Uterus (tissue), 4 donors: ENCODE results near the gene SLC44A5. TPM values are rescaled to one million over a fixed set of nuclear protein-coding genes. Genes with fewer than 3 reads are reported as not detected.

Experiments used
- DNase-seq, 2 donors: peaks; one replicate each; pipeline ENCODE4 v3.0.0-alpha.2; 2019 to 2020
- H3K27ac ChIP-seq, 2 donors: fragments of 200-600 bp; sonication (generic); 1 replicate in 1 of 2; 2 replicates in 1 of 2; pipeline ENCODE4 v1.5.1; 2016 to 2018
- H3K27me3 ChIP-seq, 2 donors: fragments of 200-600 bp; sonication (generic); one replicate each; pipeline ENCODE4 v1.5.1; 2018 to 2019; ENCODE audit warnings: control low read depth in 1 of 2
- H3K36me3 ChIP-seq, 2 donors: fragments of 200-600 bp; sonication (generic); one replicate each; pipeline ENCODE4 v1.5.1; 2019; ENCODE audit warnings: control low read depth in 1 of 2
- H3K4me1 ChIP-seq, 2 donors: fragments of 200-600 bp; sonication (generic); one replicate each; pipeline ENCODE4 v1.5.1; 2018 to 2019; ENCODE audit warnings: control low read depth in 1 of 2
- H3K4me3 ChIP-seq, 2 donors: fragments of 200-600 bp; sonication (generic); 1 replicate in 1 of 2; 2 replicates in 1 of 2; pipeline ENCODE4 v1.5.1; 2018 to 2019; ENCODE audit warnings: mild to moderate bottlenecking in 1 of 2
- H3K9me3 ChIP-seq, 2 donors: fragments of 200-600 bp; sonication (generic); one replicate each; pipeline ENCODE4 v1.5.1; 2019; ENCODE audit warnings: control low read depth in 1 of 2
- CTCF ChIP-seq, 4 experiments: fragments of 200-600 bp in 2 of 4; fragments of 450-650 bp in 2 of 4; sonication (generic) in 2 of 4; IDR thresholded peaks; one replicate each; pipeline ENCODE4 v1.5.1; 2016 to 2019; ENCODE audit warnings: antibody characterized with exemption in 4 of 4, mild to moderate bottlenecking in 2 of 4, moderate library complexity in 1 of 4
- POLR2A ChIP-seq, 2 donors: fragments of 450-650 bp; IDR thresholded peaks; one replicate each; pipeline ENCODE4 v1.6.1; 2016; ENCODE audit warnings: antibody characterized with exemption in 2 of 2, mild to moderate bottlenecking in 1 of 2, moderate library complexity in 1 of 2
- intact Hi-C: fragments of 100-400 bp; cut with DNase I; formaldehyde crosslinking; loops from one replicate; pipeline ENCODE4 v1.15.1; 2023; ENCODE audit warnings: low total_unique reads
- total RNA-seq, 4 donors: library from RNA; depleted of rRNA in 3 of 4; stranded (reverse); fragments of >200 nt in 3 of 4; gene quantifications; one replicate each; pipeline versions ENCODE4 v1.1.0 to v1.2.4, GENCODE V29; 2014 to 2023
- donor health status: DM: yes; HTN: yes; CAD: no.

SLC44A5 gene
- total RNA-seq, 4 donors from 2014 or later: 1.6 to 5.5 (median 5.4) TPM; not detected in 1

GRCh38 chr1:75327395-75327794 is 283.5 kb downstream of the SLC44A5 start:
- no peaks in the 10 kb centered on the region for H3K36me3 ChIP-seq
- no peak overlapping the region for H3K4me3 ChIP-seq
- TF ChIP-seq CTCF (IDR thresholded peaks at IDR 0.05) (no peak), POLR2A (IDR thresholded peaks at IDR 0.05) (no peak)
- no peaks in the 10 kb centered on the region for H3K9me3 ChIP-seq
- intact Hi-C loops: no loop called here
- DNase-seq: no peak
- H3K27me3 ChIP-seq: no peaks in the 10 kb centered on the region
- no peak overlapping the region for H3K27ac ChIP-seq
- H3K4me1 ChIP-seq: no peaks in the 10 kb centered on the region

- DNase-seq: no peak
- intact Hi-C loops: no loop called here
- TF ChIP-seq POLR2A (IDR thresholded peaks at IDR 0.05) (no peak), CTCF (IDR thresholded peaks at IDR 0.05) (no peak)
- Histone ChIP-seq H3K27me3 (no peaks in the 10 kb centered on the region), H3K27ac (no peak overlapping the region), H3K36me3 (no peaks in the 10 kb centered on the region), H3K9me3 (no peaks in the 10 kb centered on the region), H3K4me3 (no peak overlapping the region), H3K4me1 (no peaks in the 10 kb centered on the region)
Observed at GRCh38 chr1:75317976-75318375, 292.9 kb downstream of the SLC44A5 start.

GRCh38 chr1:75316230-75316629 is 294.7 kb downstream of the SLC44A5 start:
- Histone ChIP-seq H3K9me3 (no peaks in the 10 kb centered on the region), H3K4me3 (no peak overlapping the region), H3K4me1 (no peaks in the 10 kb centered on the region), H3K27ac (no peak overlapping the region), H3K36me3 (no peaks in the 10 kb centered on the region), H3K27me3 (no peaks in the 10 kb centered on the region)
- no peak for DNase-seq
- TF ChIP-seq CTCF (IDR thresholded peaks at IDR 0.05) (no peak), POLR2A (IDR thresholded peaks at IDR 0.05) (no peak)
- intact Hi-C loops: no loop called here

GRCh38 chr1:75312620-75313019 is 298.3 kb downstream of the SLC44A5 start:
- Histone ChIP-seq H3K9me3 (no peaks in the 10 kb centered on the region), H3K36me3 (no peaks in the 10 kb centered on the region), H3K27ac (no peak overlapping the region), H3K4me1 (no peaks in the 10 kb centered on the region), H3K27me3 (no peaks in the 10 kb centered on the region), H3K4me3 (no peak overlapping the region)
- no peak for DNase-seq
- intact Hi-C loops: no loop called here
- no peak for TF ChIP-seq CTCF (IDR thresholded peaks at IDR 0.05)
- TF ChIP-seq POLR2A (IDR thresholded peaks at IDR 0.05): no peak

GRCh38 chr1:75310067-75310466 is 300.8 kb downstream of the SLC44A5 start:
- no peak for TF ChIP-seq POLR2A (IDR thresholded peaks at IDR 0.05)
- H3K4me3 ChIP-seq: no peak overlapping the region
- intact Hi-C loops: no loop called here
- H3K27me3 ChIP-seq: no peaks in the 10 kb centered on the region
- H3K4me1 ChIP-seq: no peaks in the 10 kb centered on the region
- no peak for DNase-seq
- no peak overlapping the region for H3K27ac ChIP-seq
- H3K9me3 ChIP-seq: no peaks in the 10 kb centered on the region
- no peaks in the 10 kb centered on the region for H3K36me3 ChIP-seq

- Histone ChIP-seq H3K4me3 (no peak overlapping the region), H3K4me1 (no peaks in the 10 kb centered on the region), H3K27me3 (no peaks in the 10 kb centered on the region), H3K27ac (no peak overlapping the region), H3K36me3 (no peaks in the 10 kb centered on the region), H3K9me3 (no peaks in the 10 kb centered on the region)
- intact Hi-C loops: no loop called here
- no peak for DNase-seq
- TF ChIP-seq POLR2A (IDR thresholded peaks at IDR 0.05) (no peak), CTCF (IDR thresholded peaks at IDR 0.05) (no peak)
Observed at GRCh38 chr1:75308365-75308764, 302.5 kb downstream of the SLC44A5 start.
